Caco-2 (cell line): ENCODE data around the gene DNMBP. TPM values are rescaled to one million over a fixed set of nuclear protein-coding genes. Genes with fewer than 3 reads are reported as not detected.

Source experiments
- BruUV-seq: library from RNA; stranded (reverse); fragments of 400-500 nt; replicated peaks from 2 replicates; lab custom pipeline; 2021; lab: Mats Ljungman, UMichigan
- CTCF ChIA-PET: fragments of 300-600 bp; sonication (Branson Sonifier 250); formaldehyde crosslinking; loops from one replicate; lab custom pipeline; 2022; ENCODE audit warnings: antibody characterized with exemption; lab: Charles Lee
- POLR2A ChIA-PET: fragments of 300-600 bp; sonication (Branson Sonifier 250); formaldehyde crosslinking; loops from one replicate; lab custom pipeline; 2022; ENCODE audit warnings: antibody characterized with exemption; lab: Charles Lee
- DNase-seq, 2 experiments: peaks; one replicate each; pipeline versions ENCODE4 v3.0.0 to v3.0.0-alpha.2; 2020 to 2022
- H3K27me3 ChIP-seq: replicated peaks from 2 replicates; pipeline ENCODE4 v1.6.0; 2011; ENCODE audit warnings: low read length; ENCODE audit not compliant: control insufficient read depth, insufficient read depth
- H3K36me3 ChIP-seq: 2 replicates; pipeline ENCODE4 v1.5.1; 2011; ENCODE audit warnings: low read length; ENCODE audit not compliant: control insufficient read depth, insufficient read depth
- H3K4me1 ChIP-seq: fragments of 250-450 bp; sonication (Bioruptor Pico); 2 replicates; pipeline ENCODE4 v1.5.1; 2020; ENCODE audit warnings: mild to moderate bottlenecking
- H3K4me3 ChIP-seq: 2 replicates; pipeline ENCODE4 v1.5.1; 2011; ENCODE audit warnings: low read depth, mild to moderate bottlenecking, control low read depth, low read length
- H3K9me3 ChIP-seq: fragments of 250-450 bp; sonication (Bioruptor Pico); 2 replicates; pipeline ENCODE4 v1.5.1; 2020; ENCODE audit warnings: mild to moderate bottlenecking, moderate library complexity
- H3K27ac Mint-ChIP-seq: one replicate; pipeline ENCODE4 v1.8.0; 2022; ENCODE audit warnings: mixed read lengths; ENCODE audit not compliant: unreplicated experiment
- H3K27me3 Mint-ChIP-seq: one replicate; pipeline ENCODE4 v1.8.0; 2022; ENCODE audit warnings: mixed read lengths; ENCODE audit not compliant: insufficient read depth, unreplicated experiment
- H3K36me3 Mint-ChIP-seq: one replicate; pipeline ENCODE4 v1.8.0; 2022; ENCODE audit warnings: mild to moderate bottlenecking, mixed read lengths; ENCODE audit not compliant: insufficient read depth, unreplicated experiment
- H3K4me1 Mint-ChIP-seq: one replicate; pipeline ENCODE4 v1.8.0; 2022; ENCODE audit warnings: low read depth, mixed read lengths; ENCODE audit not compliant: unreplicated experiment
- H3K4me3 Mint-ChIP-seq: one replicate; pipeline ENCODE4 v1.8.0; 2022; ENCODE audit warnings: mild to moderate bottlenecking, moderate library complexity, mixed read lengths; ENCODE audit not compliant: unreplicated experiment
- H3K9me3 Mint-ChIP-seq: one replicate; pipeline ENCODE4 v1.8.0; 2022; ENCODE audit warnings: mixed read lengths; ENCODE audit not compliant: unreplicated experiment
- intact Hi-C: fragments of 100-400 bp; cut with micrococcal nuclease; formaldehyde crosslinking; loops from one replicate; pipeline ENCODE4 v1.10.0; 2022; ENCODE audit not compliant: unreplicated experiment
- total RNA-seq: library from RNA; stranded (reverse); gene quantifications from 2 replicates; pipeline ENCODE4 v1.2.3, GENCODE V29; 2022
- TF ChIP-seq, protein P1 (sequence below), 2 experiments: fragments of 200-600 bp in 1 of 2; IDR thresholded peaks; 1 replicate in 1 of 2; 2 replicates in 1 of 2; pipeline versions ENCODE4 v1.5.1 to v1.8.0; 2011 to 2022; ENCODE audit warnings: antibody characterized with exemption in 1 of 2, control low read depth in 1 of 2, inconsistent platforms in 1 of 2, low read depth in 1 of 2, low read length in 1 of 2, mild to moderate bottlenecking in 1 of 2, moderate library complexity in 1 of 2; ENCODE audit not compliant: insufficient read depth in 1 of 2, severe bottlenecking in 1 of 2, unreplicated experiment in 1 of 2

The DNMBP gene
- total RNA-seq, 1 experiment from 2014 or later: 30.6 TPM

DNA sequence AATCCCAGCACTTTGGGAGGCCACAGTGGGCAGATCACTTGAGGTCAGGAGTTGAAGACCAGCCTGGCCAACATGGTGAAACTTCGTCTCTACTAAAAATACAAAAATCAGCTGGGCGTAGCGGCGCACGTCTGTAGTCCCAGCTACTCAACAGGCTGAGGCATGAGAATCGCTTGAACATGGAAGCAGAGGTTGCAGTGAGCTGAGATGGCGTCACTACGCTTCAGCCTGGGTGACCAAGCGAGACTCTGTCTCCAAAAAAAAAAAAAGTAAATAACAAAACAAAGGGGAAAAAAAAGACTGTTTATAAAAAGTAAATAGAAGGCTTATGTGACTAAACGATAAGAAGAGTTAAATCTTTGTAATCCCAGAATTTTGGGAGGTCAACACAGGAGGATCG lies 15.0 kb upstream of the DNMBP start:
- H3K36me3 Mint-ChIP-seq: peaks cover 4% of the 10 kb centered on the region
- POLR2A ChIA-PET: interaction anchor here (1.2 kb wide), 1 partner anchor 94 kb away, joined by 3 read pairs; no protein-coding TSS in a partner anchor

DNA sequence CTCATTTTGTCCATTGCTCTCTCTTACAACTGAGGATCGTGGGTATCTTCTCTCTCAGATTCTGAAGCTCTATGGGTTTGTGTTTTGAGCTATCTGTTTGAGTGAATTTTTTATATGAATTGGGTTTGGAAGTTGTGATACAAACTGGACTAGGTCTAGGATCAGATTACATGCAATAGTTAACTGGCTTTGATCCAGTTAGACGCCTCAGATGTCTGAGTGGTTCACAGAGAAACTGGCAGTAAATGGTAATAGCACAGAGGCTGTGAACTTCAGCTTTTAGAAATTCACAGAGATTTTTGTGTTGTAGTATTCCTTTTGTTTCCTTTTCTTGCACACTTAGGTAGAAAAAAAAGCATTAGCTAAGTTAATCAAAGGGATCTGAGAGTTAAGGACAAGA lies 12.7 kb upstream of the DNMBP start:
- intact Hi-C loops: no loop called here
- peaks cover 26% of the 10 kb centered on the region for H3K4me1 ChIP-seq
- H3K27ac Mint-ChIP-seq: no peak overlapping the region
- BruUV-seq: no TSS peak
- ChIA-PET CTCF (no interaction called here), POLR2A (no interaction called here)
- H3K4me1 Mint-ChIP-seq: peaks cover 26% of the 10 kb centered on the region
- TF ChIP-seq, protein P1, sequence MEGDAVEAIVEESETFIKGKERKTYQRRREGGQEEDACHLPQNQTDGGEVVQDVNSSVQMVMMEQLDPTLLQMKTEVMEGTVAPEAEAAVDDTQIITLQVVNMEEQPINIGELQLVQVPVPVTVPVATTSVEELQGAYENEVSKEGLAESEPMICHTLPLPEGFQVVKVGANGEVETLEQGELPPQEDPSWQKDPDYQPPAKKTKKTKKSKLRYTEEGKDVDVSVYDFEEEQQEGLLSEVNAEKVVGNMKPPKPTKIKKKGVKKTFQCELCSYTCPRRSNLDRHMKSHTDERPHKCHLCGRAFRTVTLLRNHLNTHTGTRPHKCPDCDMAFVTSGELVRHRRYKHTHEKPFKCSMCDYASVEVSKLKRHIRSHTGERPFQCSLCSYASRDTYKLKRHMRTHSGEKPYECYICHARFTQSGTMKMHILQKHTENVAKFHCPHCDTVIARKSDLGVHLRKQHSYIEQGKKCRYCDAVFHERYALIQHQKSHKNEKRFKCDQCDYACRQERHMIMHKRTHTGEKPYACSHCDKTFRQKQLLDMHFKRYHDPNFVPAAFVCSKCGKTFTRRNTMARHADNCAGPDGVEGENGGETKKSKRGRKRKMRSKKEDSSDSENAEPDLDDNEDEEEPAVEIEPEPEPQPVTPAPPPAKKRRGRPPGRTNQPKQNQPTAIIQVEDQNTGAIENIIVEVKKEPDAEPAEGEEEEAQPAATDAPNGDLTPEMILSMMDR (IDR thresholded peaks at IDR 0.05; ENCODE audit: insufficient read depth in 1 of 2, low read depth in 1 of 2, low read length in 1 of 2, severe bottlenecking in 1 of 2, unreplicated experiment in 1 of 2): no peak
- no peaks in the 10 kb centered on the region for H3K36me3 ChIP-seq
- H3K4me3 Mint-ChIP-seq: no peak overlapping the region
- H3K4me3 ChIP-seq: no peak overlapping the region
- no peaks in the 10 kb centered on the region for H3K27me3 Mint-ChIP-seq
- peaks cover 2% of the 10 kb centered on the region; the same call in 1 of the 2 replicates for H3K9me3 ChIP-seq
- no peaks in the 10 kb centered on the region for H3K9me3 Mint-ChIP-seq
- DNase-seq: no peak
- H3K36me3 Mint-ChIP-seq: peaks cover 4% of the 10 kb centered on the region
- H3K27me3 ChIP-seq: no peaks in the 10 kb centered on the region

More for the DNA sequence above, 15.0 kb upstream of the DNMBP start:
- H3K4me1 Mint-ChIP-seq: peaks cover 25% of the 10 kb centered on the region
- TF ChIP-seq, protein P1 (IDR thresholded peaks at IDR 0.05; ENCODE audit: insufficient read depth in 1 of 2, low read depth in 1 of 2, low read length in 1 of 2, severe bottlenecking in 1 of 2, unreplicated experiment in 1 of 2): no peak
- no TSS peak for BruUV-seq
- DNase-seq: no peak
- intact Hi-C loops: loop anchor here (1.0 kb wide), 1 partner anchor 9 kb away; no protein-coding TSS in a partner anchor
- H3K27me3 Mint-ChIP-seq: no peaks in the 10 kb centered on the region
- no peaks in the 10 kb centered on the region for H3K27me3 ChIP-seq
- H3K4me3 ChIP-seq: no peak overlapping the region
- H3K36me3 ChIP-seq: no peaks in the 10 kb centered on the region
- peaks cover 17% of the 10 kb centered on the region for H3K4me1 ChIP-seq
- H3K4me3 Mint-ChIP-seq: no peak overlapping the region
- H3K9me3 Mint-ChIP-seq: peaks cover 9% of the 10 kb centered on the region
- H3K9me3 ChIP-seq: peaks cover 15% of the 10 kb centered on the region
- CTCF ChIA-PET: interaction anchor here (0.6 to 1.3 kb wide), 3 partner anchors 15 to 58 kb away, joined by 3 to 6 read pairs (median 4); partner anchors contain the start of gene DNMBP
- H3K27ac Mint-ChIP-seq: peak overlapping the region; percentile 44

DNA sequence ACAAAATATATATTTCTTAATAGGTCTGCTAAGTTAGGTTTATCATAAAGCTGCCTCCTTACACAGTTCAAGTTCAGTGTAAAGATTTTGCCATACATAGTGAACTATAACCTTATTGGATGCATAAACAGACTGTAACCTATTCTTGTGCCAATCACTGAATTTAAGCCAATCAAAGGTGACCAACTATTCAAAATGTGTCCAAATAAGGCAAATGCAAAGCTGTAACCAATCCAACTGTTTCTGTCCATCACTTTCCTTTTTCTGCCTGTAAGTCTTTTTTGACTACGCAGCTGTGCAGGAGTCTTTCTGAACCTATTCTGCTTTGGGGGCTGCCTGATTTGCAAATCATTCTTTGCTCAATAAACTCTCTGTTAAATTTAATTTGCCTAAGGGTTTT lies 11.6 kb upstream of the DNMBP start:
- Histone ChIP-seq H3K9me3 (no peaks in the 10 kb centered on the region), H3K27me3 (no peaks in the 10 kb centered on the region), H3K4me1 (peaks cover 26% of the 10 kb centered on the region), H3K36me3 (no peaks in the 10 kb centered on the region), H3K4me3 (no peak overlapping the region)
- Mint-ChIP-seq H3K27ac (no peak overlapping the region), H3K4me1 (peaks cover 26% of the 10 kb centered on the region), H3K36me3 (peaks cover 4% of the 10 kb centered on the region), H3K4me3 (no peak overlapping the region), H3K9me3 (no peaks in the 10 kb centered on the region), H3K27me3 (no peaks in the 10 kb centered on the region)
- no TSS peak for BruUV-seq
- ChIA-PET POLR2A (no interaction called here), CTCF (interaction anchor here (0.6 to 1.8 kb wide), 3 partner anchors 12 to 142 kb away, joined by 3 to 11 read pairs (median 7); partner anchors contain the start of gene DNMBP)
- intact Hi-C loops: no loop called here
- no peak for DNase-seq
- TF ChIP-seq, protein P1 (IDR thresholded peaks at IDR 0.05; ENCODE audit: insufficient read depth in 1 of 2, low read depth in 1 of 2, low read length in 1 of 2, severe bottlenecking in 1 of 2, unreplicated experiment in 1 of 2): no peak
